ENCODE measurements around the gene CPLX4.
"Not testable (repeated sequence)": the region's sequence is repeated elsewhere in the genome, so short reads cannot be mapped to it uniquely, and the experiment has no call there.

CPLX4 gene

DNA sequence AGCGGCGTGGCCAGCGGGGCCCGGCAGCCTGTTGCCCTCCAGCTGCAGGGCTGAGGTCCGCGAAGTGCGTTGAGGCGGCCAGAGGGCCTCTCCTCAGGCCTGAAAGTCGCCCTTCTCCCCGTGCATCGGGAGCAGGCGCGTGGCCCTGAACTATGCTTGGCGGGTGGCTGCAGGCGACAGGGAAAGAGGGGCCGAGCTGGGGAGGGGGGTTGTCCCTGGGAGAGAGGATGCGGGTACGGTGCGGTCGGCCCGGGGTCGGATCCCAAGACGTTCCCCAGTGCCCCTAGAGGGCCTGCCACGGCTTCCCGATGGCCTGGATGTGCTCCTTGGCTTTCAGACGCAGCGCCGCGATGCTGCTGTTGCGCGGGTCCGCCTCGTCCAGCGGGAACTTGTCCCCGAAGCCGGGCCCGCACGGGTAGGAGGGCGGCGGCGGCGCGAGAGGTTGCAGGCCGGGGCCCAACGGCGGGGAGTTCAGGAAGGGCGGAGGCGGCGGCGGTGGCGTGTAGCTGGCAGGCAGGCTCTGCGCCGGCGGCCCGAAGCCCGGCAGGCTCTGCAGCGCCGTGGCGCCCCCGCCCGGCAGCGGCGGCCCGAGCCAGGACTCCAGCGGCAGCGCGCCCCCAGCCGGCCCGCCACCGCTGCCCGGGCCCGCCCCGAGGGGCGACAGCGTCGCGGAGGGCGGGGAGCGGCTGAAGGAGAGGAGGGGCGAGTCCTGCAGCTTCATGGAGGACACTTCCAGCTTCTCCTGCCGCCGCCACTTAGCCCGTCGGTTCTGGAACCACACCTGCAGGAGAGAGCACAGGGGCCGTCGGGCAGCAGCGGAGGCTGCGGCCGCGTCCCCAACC lies 49.5 kb downstream of the CPLX4 start:
- no peak for DNase-seq

GRCh38 chr18:59268127-59268720 lies 50.2 kb downstream of the CPLX4 start:
- DNase-seq = no peak

DNA sequence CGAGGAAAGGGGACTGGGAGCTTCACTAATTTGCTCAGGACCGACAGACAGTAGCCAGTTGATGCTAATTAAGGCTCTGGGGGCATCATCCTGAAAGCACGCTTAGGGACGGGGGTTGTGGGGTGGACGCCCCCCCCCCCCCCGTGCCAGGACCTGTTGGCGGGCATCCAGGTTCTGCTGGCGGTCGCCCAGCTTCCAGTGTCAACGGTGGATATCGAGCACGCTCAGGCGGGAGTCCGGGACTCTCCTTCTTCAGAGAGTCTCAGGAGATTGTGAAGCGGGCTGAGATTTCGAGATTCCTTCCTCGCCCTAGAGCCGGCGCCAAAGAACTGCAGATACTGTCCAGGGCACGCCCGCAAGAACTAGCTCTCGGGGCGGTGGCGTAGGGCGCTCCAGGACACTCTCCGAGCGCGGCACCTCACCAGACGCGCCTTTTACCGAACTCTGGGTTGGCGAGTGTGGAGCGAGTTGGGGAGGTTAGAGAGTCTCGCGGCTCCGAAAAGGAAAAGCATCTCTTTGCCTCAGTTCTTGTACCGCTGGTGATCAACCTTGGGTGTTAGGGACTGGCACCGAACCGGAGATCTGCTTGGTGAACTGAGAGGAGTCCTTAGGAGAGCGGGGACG lies 50.8 kb downstream of the CPLX4 start:
- DNase-seq = no peak

- no peak for DNase-seq
Observed at GRCh38 chr18:59266886-59267502, 51.5 kb downstream of the CPLX4 start.

GRCh38 chr18:59266459-59266858 lies 52.0 kb downstream of the CPLX4 start:
- no peak for DNase-seq

DNA sequence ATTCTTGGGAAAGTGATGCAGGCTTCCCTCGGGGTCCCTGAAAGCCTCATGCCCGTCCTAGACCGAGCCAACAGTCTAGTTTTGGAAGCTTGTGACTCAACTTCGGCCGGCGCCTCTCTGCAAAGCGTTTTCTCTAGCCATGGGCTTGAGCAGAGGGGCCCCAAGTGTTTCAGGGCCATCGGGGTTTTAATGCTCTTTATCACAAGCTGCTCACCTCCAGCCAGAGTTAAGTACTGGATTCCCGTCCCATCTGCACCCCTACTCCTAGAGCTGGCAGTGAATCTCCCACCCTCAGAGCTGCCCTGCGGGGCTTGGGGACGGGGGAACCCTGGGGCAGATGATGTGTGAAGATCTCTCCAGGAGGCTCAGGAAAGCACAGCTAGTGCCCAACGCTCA lies 52.5 kb downstream of the CPLX4 start:
- DNase-seq = no peak

- DNase-seq = no peak
Observed at GRCh38 chr18:59265246-59265973, 53.0 kb downstream of the CPLX4 start.

GRCh38 chr18:59264651-59265245 lies 53.7 kb downstream of the CPLX4 start:
- DNase-seq = no peak

DNA sequence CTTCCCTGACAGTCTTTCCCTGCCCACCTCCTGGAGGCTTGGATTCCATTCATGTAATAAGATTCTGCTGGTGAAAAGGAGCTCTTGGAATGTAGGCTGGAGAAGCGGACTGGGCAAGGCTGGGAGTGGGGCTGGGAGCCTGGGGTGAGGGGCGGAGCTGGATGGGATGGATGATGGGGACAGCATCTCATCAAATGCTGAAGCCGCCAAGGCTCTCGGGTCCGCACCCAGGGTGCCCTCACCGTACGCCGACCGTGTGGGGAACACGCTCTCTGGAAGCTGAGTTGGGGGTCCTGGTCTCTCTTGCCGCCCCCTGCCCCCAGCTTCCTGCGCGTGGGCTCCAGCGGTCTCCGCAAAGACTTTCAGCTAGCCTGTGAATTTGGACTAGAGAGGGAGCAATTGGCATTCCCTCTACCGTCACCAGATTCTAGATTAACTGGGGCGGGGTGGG lies 54.3 kb downstream of the CPLX4 start:
- DNase-seq = no peak

DNA sequence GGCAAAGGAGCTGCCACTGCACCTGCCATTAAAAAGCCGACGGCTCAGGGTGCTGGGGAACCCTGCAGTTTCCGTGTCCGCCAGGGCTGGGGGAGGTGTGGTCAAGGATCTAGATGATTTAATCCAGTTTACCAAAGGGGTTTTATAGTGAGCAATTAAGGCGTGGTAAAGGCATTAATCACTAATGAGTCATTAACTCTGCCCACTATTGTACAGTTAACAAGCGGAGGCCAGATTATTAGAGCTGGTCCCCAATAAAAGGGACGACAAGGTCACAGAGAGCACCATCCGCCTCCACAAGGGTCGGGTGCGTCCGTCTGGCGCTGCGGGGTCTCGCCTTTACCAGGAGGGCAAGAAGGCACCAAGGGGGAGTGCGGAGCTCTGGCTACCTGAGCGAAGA lies 54.8 kb downstream of the CPLX4 start:
- no peak for DNase-seq

- not testable (repeated sequence) for DNase-seq
Observed at GRCh38 chr18:59262243-59262642, 56.2 kb downstream of the CPLX4 start.

DNA sequence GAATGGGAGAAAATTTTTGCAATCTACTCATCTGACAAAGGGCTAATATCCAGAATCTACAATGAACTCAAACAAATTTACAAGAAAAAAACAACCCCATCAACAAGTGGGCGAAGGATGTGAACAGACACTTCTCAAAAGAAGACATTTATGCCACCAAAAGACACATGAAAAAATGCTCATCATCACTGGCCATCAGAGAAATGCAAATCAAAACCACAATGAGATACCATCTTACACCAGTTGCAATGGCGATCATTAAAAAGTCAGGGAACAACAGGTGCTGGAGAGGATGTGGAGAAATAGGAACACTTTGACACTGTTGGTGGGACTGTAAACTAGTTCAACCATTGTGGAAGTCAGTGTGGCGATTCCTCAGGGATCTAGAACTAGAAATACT lies 56.6 kb downstream of the CPLX4 start:
- DNase-seq = not testable (repeated sequence)

GRCh38 chr18:59255491-59255890 lies 63.0 kb downstream of the CPLX4 start:
- not testable (repeated sequence) for DNase-seq

- peak; percentile 20 for DNase-seq
Observed at GRCh38 chr18:59249199-59249774, 69.2 kb downstream of the CPLX4 start.

GRCh38 chr18:59246796-59247195 lies 71.7 kb downstream of the CPLX4 start:
- DNase-seq = no peak
